Heart right ventricle (tissue), 16 donors: ENCODE results near the gene SLK. TPM values are rescaled to one million over a fixed set of nuclear protein-coding genes. Genes with fewer than 3 reads are reported as not detected.

Experiments used
- ATAC-seq, 8 donors: fragments of 200-7000 bp; cut with Tn5 transposase; one replicate each; pipeline ENCODE4 v1.9.1; 2020; ENCODE audit warnings: mild to moderate bottlenecking in 8 of 8, moderate library complexity in 8 of 8, moderate number of reproducible peaks in 1 of 8
- DNase-seq, 2 donors: peaks; one replicate each; pipeline ENCODE4 v3.0.0-alpha.2; 2020
- H3K27ac ChIP-seq, 10 donors: fragments of 200-600 bp; sonication (generic) in 2 of 10; one replicate each; pipeline versions ENCODE4 v1.5.0 to v1.8.0; 2020 to 2022; ENCODE audit warnings: mild to moderate bottlenecking in 3 of 10
- H3K27me3 ChIP-seq, 7 donors: fragments of 200-600 bp; one replicate each; pipeline ENCODE4 v1.8.0; 2021 to 2022; ENCODE audit warnings: mild to moderate bottlenecking in 2 of 7
- H3K36me3 ChIP-seq, 9 donors: fragments of 200-600 bp; sonication (generic) in 1 of 9; one replicate each; pipeline versions ENCODE4 v1.5.0 to v1.8.0; 2020 to 2022; ENCODE audit warnings: mild to moderate bottlenecking in 2 of 9
- H3K4me1 ChIP-seq, 9 donors: fragments of 200-600 bp; sonication (generic) in 1 of 9; one replicate each; pipeline versions ENCODE4 v1.5.0 to v1.8.0; 2020 to 2022; ENCODE audit warnings: mild to moderate bottlenecking in 4 of 9
- H3K4me3 ChIP-seq, 10 donors: fragments of 200-600 bp; sonication (generic) in 2 of 10; one replicate each; pipeline versions ENCODE4 v1.5.0 to v1.8.0; 2020 to 2022; ENCODE audit warnings: mild to moderate bottlenecking in 7 of 10, moderate library complexity in 2 of 10
- H3K9me3 ChIP-seq, 11 donors: fragments of 200-600 bp in 10 of 11; sonication (generic) in 2 of 11; one replicate each; pipeline versions ENCODE4 v1.5.0 to v1.8.0; 2013 to 2022; ENCODE audit warnings: mild to moderate bottlenecking in 2 of 11, control low read depth in 1 of 11, moderate library complexity in 1 of 11
- WGBS, 2 donors: extraction: QIAGEN DNeasy Blood & Tissue Kit; methylation state at CpG; one replicate each; pipeline ENCODE4 v1.1.7; 2013; ENCODE audit warnings: inconsistent platforms in 1 of 2; 5-methylcytosine and 5-hydroxymethylcytosine counted together
- intact Hi-C, 10 donors: fragments of 100-400 bp; cut with DNase I; formaldehyde crosslinking; loops; one replicate each; pipeline versions ENCODE4 v1.11.1 to v1.14.2; 2022
- long read RNA-seq, 3 donors: library from polyadenylated mRNA; unstranded; transcript quantifications; one replicate each; pipeline ENCODE4 v2.0.0, GENCODE V29; 2020 to 2021
- polyA plus RNA-seq, 2 donors: library from polyadenylated mRNA; stranded (reverse); fragments of 200-250 nt; gene quantifications; one replicate each; pipeline ENCODE4 v1.2.3, GENCODE V29; 2013
- total RNA-seq, 10 donors: library from RNA; stranded (reverse); fragmentation: NEBNext Ultra II Directional in 3 of 10; extraction: Animal tissue kit (Norgen Biotek cat#: 25700) in 3 of 10; gene quantifications; one replicate each; pipeline versions ENCODE4 v1.2.1 to v1.2.4, GENCODE V29; 2021 to 2023
- TF ChIP-seq, protein P1 (sequence below), 9 donors: fragments of 200-600 bp; sonication (generic) in 2 of 9; IDR thresholded peaks; one replicate each; pipeline versions ENCODE4 v1.5.0 to v1.8.0; 2021 to 2022; ENCODE audit warnings: antibody characterized with exemption in 9 of 9, mild to moderate bottlenecking in 5 of 9, moderate library complexity in 1 of 9
- donor health status: Arrhythmogenic right ventricular cardiomyopathy.
- donor health status: ischemic (EF 13 %, LVEDD 7.1; RV severe dilation, severe dysfunction).
- donor health status: healthy with polysubstance abuse.
- donor health status: DM: no; HTN: yes; CAD: no.
- donor health status: DM: no; HTN: no; CAD: no.
- donor health status: ischemic (EF 25% LVEDD 6.9; RV normal size, moderate dysfunction).
- donor health status: ischemic (EF 25% LVEDD 5.7; RV mildly dilated, moderate dysfunction).
- donor health status: healthy.
- donor health status: DM: yes; HTN: yes; CAD: no.
- donor health status: Ischemic cardiomyopathy.
- donor health status: ischemic (EF 35%, LVEDD 5.7; RV mildly dilated, moderate dysfunction).
- donor health status: nonischemic (EF 11% LVEDD 7.7; RV severe dilation, severe dysfunction).
- donor health status: DM: yes; HTN: yes; CAD: no.
- donor health status: PGD.
- donor health status: ischemic (EF 29% LVEDD 5.4; RV normal size, mild dysfunction).
- donor health status: nonischemic (EF 23%, LVEDD 6.1; RV moderate dilation, normal function).

The SLK gene
- total RNA-seq (10 to 100 TPM; 30.4 to 63.6 (median 44.2) TPM), polyA plus RNA-seq (10 to 100 TPM; 11.3 to 14.8 TPM)
- long read RNA-seq, donor 1, full-length matches to known transcripts, result 19 of 136 reads
- long read RNA-seq, donor 1, partial matches to known transcripts, result 109 of 136 reads
- long read RNA-seq, donor 1, other reads (novel, unspliced or antisense), result 8 of 136 reads
- long read RNA-seq, donor 2, full-length matches to known transcripts, result 22 of 152 reads
- long read RNA-seq, donor 2, partial matches to known transcripts, result 125 of 152 reads
- long read RNA-seq, donor 2, other reads (novel, unspliced or antisense), result 5 of 152 reads
- long read RNA-seq, donor 3, partial matches to known transcripts, result 10 of 12 reads
- long read RNA-seq, donor 3, other reads (novel, unspliced or antisense), result 2 of 12 reads

DNA sequence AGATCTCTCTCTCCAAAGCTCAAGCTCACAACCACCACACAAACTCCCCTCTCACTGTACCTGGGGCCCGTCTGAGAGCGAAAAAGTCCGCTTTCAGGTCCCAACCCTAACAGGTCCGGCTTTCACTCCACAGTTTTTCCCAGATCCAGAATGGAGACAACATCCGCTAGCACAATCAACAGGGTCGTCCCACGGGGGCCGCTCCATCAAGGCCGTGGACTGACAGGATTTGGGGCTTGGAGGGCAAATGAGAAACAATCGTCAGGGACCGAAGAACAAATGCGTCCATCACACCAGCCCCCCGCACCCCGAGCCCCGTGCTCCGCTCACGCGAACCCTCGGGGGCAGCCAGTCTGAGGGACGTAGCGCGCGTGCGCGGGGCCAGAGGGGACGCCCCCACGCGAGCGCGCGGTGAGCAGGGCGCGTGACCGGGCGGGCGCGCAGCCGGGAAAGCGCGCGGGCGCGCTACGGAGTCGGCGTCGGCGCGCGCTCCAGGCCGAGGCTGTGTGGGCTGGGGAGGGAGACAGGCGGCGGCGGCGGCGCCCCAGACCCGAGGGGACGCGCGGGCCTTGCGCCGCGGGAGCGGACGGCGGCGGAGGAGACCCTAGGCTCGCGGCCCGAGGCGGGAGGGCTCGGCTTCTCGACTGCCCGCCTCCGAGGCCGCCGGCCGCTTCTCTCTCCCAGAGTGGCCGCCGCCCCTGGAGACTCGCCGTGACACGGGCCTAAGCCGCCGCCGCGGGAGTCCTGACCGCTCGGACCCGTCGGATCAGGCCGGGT lies at the start of gene SLK:
Gene SLK (plus strand): TSS at position 470 of the 777 bp plus-strand sequence. CDS start 606 bp downstream, outside the sequence.
- Histone ChIP-seq H3K4me1 (peaks cover 0 to 47% (median 31%) of the 10 kb centered on the region in 9 donors), H3K27me3 (no peaks in the 10 kb centered on the region), H3K9me3 (no peaks in the 10 kb centered on the region), H3K36me3 (no peaks in the 10 kb centered on the region), H3K4me3 (peak within 1 kb of the TSS; percentile 69 to 95 (median 86)), H3K27ac (peak within 1 kb of the TSS; percentile 89 to 99 (median 97))
- DNase-seq (peak; percentile 83 to 89), ATAC-seq (peak; percentile 95 to 99 (median 96))
- 1% methylated on average over 78 to 92 of the region's 92 CpGs for WGBS, 2 donors
- TF ChIP-seq, protein P1, sequence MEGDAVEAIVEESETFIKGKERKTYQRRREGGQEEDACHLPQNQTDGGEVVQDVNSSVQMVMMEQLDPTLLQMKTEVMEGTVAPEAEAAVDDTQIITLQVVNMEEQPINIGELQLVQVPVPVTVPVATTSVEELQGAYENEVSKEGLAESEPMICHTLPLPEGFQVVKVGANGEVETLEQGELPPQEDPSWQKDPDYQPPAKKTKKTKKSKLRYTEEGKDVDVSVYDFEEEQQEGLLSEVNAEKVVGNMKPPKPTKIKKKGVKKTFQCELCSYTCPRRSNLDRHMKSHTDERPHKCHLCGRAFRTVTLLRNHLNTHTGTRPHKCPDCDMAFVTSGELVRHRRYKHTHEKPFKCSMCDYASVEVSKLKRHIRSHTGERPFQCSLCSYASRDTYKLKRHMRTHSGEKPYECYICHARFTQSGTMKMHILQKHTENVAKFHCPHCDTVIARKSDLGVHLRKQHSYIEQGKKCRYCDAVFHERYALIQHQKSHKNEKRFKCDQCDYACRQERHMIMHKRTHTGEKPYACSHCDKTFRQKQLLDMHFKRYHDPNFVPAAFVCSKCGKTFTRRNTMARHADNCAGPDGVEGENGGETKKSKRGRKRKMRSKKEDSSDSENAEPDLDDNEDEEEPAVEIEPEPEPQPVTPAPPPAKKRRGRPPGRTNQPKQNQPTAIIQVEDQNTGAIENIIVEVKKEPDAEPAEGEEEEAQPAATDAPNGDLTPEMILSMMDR (IDR thresholded peaks at IDR 0.05), result no peak
- intact Hi-C loops, result loop anchor here in 8 of 10 donors (1.0 to 5.0 kb wide), 9 partner anchors 45 to 156 kb away; partner anchors contain the start of genes STN1 (in 7 of the 8) and SFR1 (in 3 of the 8)

- TF ChIP-seq, protein P1 (IDR thresholded peaks at IDR 0.05), result no peak
- Histone ChIP-seq H3K4me3 (peak overlapping the region; percentile 48 to 88 (median 79)), H3K27me3 (no peaks in the 10 kb centered on the region), H3K27ac (peak overlapping the region; percentile 90 to 99 (median 96)), H3K36me3 (peaks cover 0 to 5% (median 0%) of the 10 kb centered on the region in 9 donors), H3K9me3 (peaks cover 0 to 8% (median 0%) of the 10 kb centered on the region in 11 donors), H3K4me1 (peaks cover 10 to 51% (median 34%) of the 10 kb centered on the region in 9 donors)
- WGBS, 2 donors, result 2 to 4% methylated on average over 29 of the region's 29 CpGs
- ATAC-seq (peak; percentile 29 to 75 (median 50)), DNase-seq (peak; percentile 53 to 55)
- intact Hi-C loops, result loop anchor here in 7 of 10 donors (1.0 to 10.0 kb wide), 6 partner anchors 23 to 417 kb away; partner anchors contain the start of genes SLK (in 7 of the 7), ITPRIP (in 1 of the 7) and SFR1 (in 1 of the 7)
These were observed 49.5 kb upstream of the SLK start for GRCh38 chr10:103917302-103918052.

- H3K4me3 ChIP-seq, result peak within 1 kb of the TSS; percentile 48 to 88 (median 79)
- TF ChIP-seq, protein P1 (IDR thresholded peaks at IDR 0.05), result peak in 3 of 9 donors; percentile 5 to 13 (median 10)
- DNase-seq (peak; percentile 97 to 99), ATAC-seq (peak; percentile 97 to 99 (median 98))
- H3K9me3 ChIP-seq, result peaks cover 0 to 8% (median 0%) of the 10 kb centered on the region in 11 donors
- H3K27ac ChIP-seq, result peak within 1 kb of the TSS; percentile 92 to 99 (median 96)
- 0% methylated on average over 47 to 53 of the region's 53 CpGs for WGBS, 2 donors
- H3K27me3 ChIP-seq, result no peaks in the 10 kb centered on the region
- no peaks in the 10 kb centered on the region for H3K36me3 ChIP-seq
- peaks cover 10 to 51% (median 34%) of the 10 kb centered on the region in 9 donors for H3K4me1 ChIP-seq
- intact Hi-C loops, result loop anchor here in 7 of 10 donors (1.0 to 10.0 kb wide), 6 partner anchors 24 to 417 kb away; partner anchors contain the start of genes SLK (in 7 of the 7), ITPRIP (in 1 of the 7) and SFR1 (in 1 of the 7)
These were observed 48.7 kb upstream of the SLK start, which contains the start of gene STN1 for GRCh38 chr10:103918053-103918846. TSS of gene STN1 (minus strand) at chr10:103918184. CDS start at chr10:103917594, 590 bp downstream.
